GM23338 (cell line): Measurements from ENCODE around the gene S100A14. TPM values are rescaled to one million over a fixed set of nuclear protein-coding genes. Genes with fewer than 3 reads are reported as not detected.

Experiments used
- ATAC-seq: fragments of 200-7000 bp; cut with Tn5 transposase; 3 replicates; pipeline ENCODE4 v1.9.1; 2020
- DNase-seq: peaks from one replicate; pipeline ENCODE4 v3.0.0-alpha.2; 2015; ENCODE audit warnings: low spot score
- H2AFZ ChIP-seq: fragments of 200-600 bp; sonication (generic); 2 replicates; pipeline ENCODE4 v1.8.0; 2016; ENCODE audit warnings: antibody characterized with exemption, mild to moderate bottlenecking, moderate library complexity
- H3F3A ChIP-seq: fragments of 200-600 bp; sonication (generic); replicated peaks from 2 replicates; pipeline ENCODE4 v1.8.0; 2017; ENCODE audit warnings: antibody characterized with exemption, mixed run types, low read depth
- H3K27ac ChIP-seq: fragments of 200-600 bp; sonication (generic); 2 replicates; pipeline ENCODE4 v1.6.1; 2016; ENCODE audit warnings: low read depth
- H3K27me3 ChIP-seq: fragments of 200-600 bp; sonication (generic); 2 replicates; pipeline ENCODE4 v1.8.0; 2016; ENCODE audit warnings: mild to moderate bottlenecking, mixed run types, moderate library complexity; ENCODE audit not compliant: insufficient read depth
- H3K36me3 ChIP-seq: fragments of 200-600 bp; sonication (generic); 2 replicates; pipeline ENCODE4 v1.8.0; 2016; ENCODE audit warnings: mild to moderate bottlenecking; ENCODE audit not compliant: insufficient read depth
- H3K4me1 ChIP-seq: fragments of 200-600 bp; sonication (generic); 2 replicates; pipeline ENCODE4 v1.8.0; 2016; ENCODE audit warnings: mild to moderate bottlenecking, moderate library complexity; ENCODE audit not compliant: insufficient read depth
- H3K4me2 ChIP-seq: fragments of 200-600 bp; sonication (generic); 2 replicates; pipeline ENCODE4 v1.7.1; 2017; ENCODE audit warnings: mixed run types
- H3K4me3 ChIP-seq: fragments of 200-600 bp; sonication (generic); 2 replicates; pipeline ENCODE4 v1.6.1; 2016; ENCODE audit warnings: mixed run types
- H3K79me2 ChIP-seq: fragments of 200-600 bp; sonication (generic); replicated peaks from 2 replicates; pipeline ENCODE4 v1.8.0; 2017; ENCODE audit warnings: mild to moderate bottlenecking; ENCODE audit not compliant: insufficient read depth
- H3K9me2 ChIP-seq: fragments of 200-600 bp; sonication (generic); 2 replicates; pipeline ENCODE4 v1.8.0; 2017; ENCODE audit not compliant: insufficient read depth
- H4K20me1 ChIP-seq: fragments of 200-600 bp; sonication (generic); replicated peaks from 2 replicates; pipeline ENCODE4 v1.8.0; 2017; ENCODE audit warnings: mild to moderate bottlenecking; ENCODE audit not compliant: insufficient read depth
- H3K27ac Mint-ChIP-seq: 2 replicates; pipeline ENCODE4 v1.8.0; 2020; ENCODE audit warnings: inconsistent platforms, mild to moderate bottlenecking, moderate library complexity, mixed read lengths
- H3K27me3 Mint-ChIP-seq: 3 replicates; pipeline ENCODE4 v1.8.0; 2022; ENCODE audit warnings: low read depth, mild to moderate bottlenecking, moderate library complexity, mixed read lengths, inconsistent platforms; ENCODE audit not compliant: insufficient read depth, poor library complexity
- H3K36me3 Mint-ChIP-seq: 3 replicates; pipeline ENCODE4 v1.8.0; 2021; ENCODE audit warnings: low read depth, mild to moderate bottlenecking, inconsistent platforms, moderate library complexity, mixed read lengths
- H3K4me1 Mint-ChIP-seq: 3 replicates; pipeline ENCODE4 v1.8.0; 2020; ENCODE audit warnings: mild to moderate bottlenecking, inconsistent platforms, mixed read lengths
- H3K4me3 Mint-ChIP-seq: 3 replicates; pipeline ENCODE4 v1.8.0; 2021; ENCODE audit warnings: moderate library complexity, mild to moderate bottlenecking, inconsistent platforms, mixed read lengths
- H3K9me3 Mint-ChIP-seq: 3 replicates; pipeline ENCODE4 v1.8.0; 2020; ENCODE audit warnings: moderate library complexity, mild to moderate bottlenecking, inconsistent platforms, mixed read lengths
- CTCF ChIP-seq, 2 experiments: fragments of 200-600 bp in 1 of 2; sonication (generic) in 1 of 2; conservative IDR thresholded peaks; 2 replicates each; pipeline versions ENCODE4 v1.5.1 to v1.6.1; 2016 to 2017; ENCODE audit warnings: antibody characterized with exemption in 2 of 2, low read depth in 2 of 2, mild to moderate bottlenecking in 2 of 2, moderate library complexity in 1 of 2
- EZH2 ChIP-seq: fragments of 200-600 bp; sonication (generic); IDR thresholded peaks from one replicate; pipeline ENCODE4 v1.8.0; 2017; ENCODE audit warnings: antibody characterized with exemption, mild to moderate bottlenecking, low read depth; ENCODE audit not compliant: unreplicated experiment
- EZH2phosphoT487 ChIP-seq: fragments of 200-600 bp; sonication (generic); IDR thresholded peaks from one replicate; pipeline ENCODE4 v1.8.1; 2018; ENCODE audit warnings: antibody characterized with exemption; ENCODE audit not compliant: unreplicated experiment
- JUNB ChIP-seq: IDR thresholded peaks from one replicate; pipeline ENCODE4 v1.6.1; 2016; ENCODE audit warnings: antibody characterized with exemption; ENCODE audit not compliant: unreplicated experiment
- POLR2AphosphoS5 ChIP-seq: IDR thresholded peaks from 2 replicates; pipeline ENCODE4 v1.6.1; 2016; ENCODE audit warnings: antibody characterized with exemption, low read depth
- ZNF114 ChIP-seq: fragments of 250-450 bp; sonication (Bioruptor Pico); IDR thresholded peaks from 2 replicates; pipeline ENCODE4 v1.5.0; 2020; ENCODE audit warnings: mild to moderate bottlenecking, moderate library complexity
- ZNF331 ChIP-seq: fragments of 250-450 bp; sonication (Bioruptor Pico); IDR thresholded peaks from 2 replicates; pipeline ENCODE4 v1.5.0; 2020; ENCODE audit warnings: low read depth, mild to moderate bottlenecking, moderate library complexity
- polyA plus RNA-seq: library from polyadenylated mRNA; unstranded; fragments of >200 nt; fragmentation: Nextera tagmentation; extraction: Ambion mirVana; gene quantifications from 2 replicates; pipeline ENCODE4 v1.2.1, GENCODE V29; 2016
- total RNA-seq: library from RNA; depleted of rRNA; stranded (reverse); fragments of >200 nt; shearing (Covaris generic); gene quantifications from 2 replicates; pipeline ENCODE4 v1.2.3, GENCODE V29; 2014
- TF ChIP-seq, protein P1 (sequence below): fragments of 250-450 bp; sonication (Bioruptor Pico); IDR thresholded peaks from 2 replicates; pipeline ENCODE4 v1.5.0; 2020; ENCODE audit warnings: mild to moderate bottlenecking, moderate library complexity
- TF ChIP-seq, protein P2 (sequence below): IDR thresholded peaks from 2 replicates; pipeline ENCODE4 v1.6.1; 2016; ENCODE audit warnings: antibody characterized with exemption

Gene S100A14
- total and polyA plus RNA-seq, 2 experiments from 2014 or later: 0.28 to 0.53 TPM

- peak within 1 kb of the TSS; percentile 89 for H3K27ac Mint-ChIP-seq
- Histone ChIP-seq H3K4me2 (peak within 1 kb of the TSS; percentile 94), H3F3A (peaks cover 4% of the 10 kb centered on the region; the same call in 1 of the 2 replicates), H3K79me2 (no peaks in the 10 kb centered on the region), H3K27me3 (no peaks in the 10 kb centered on the region), H4K20me1 (no peaks in the 10 kb centered on the region), H3K9me2 (0 out of 2 replicates have a peak, but pooled peaks cover 3% of the 10 kb centered on the region), H3K4me3 (peak within 1 kb of the TSS; percentile 70), H3K36me3 (no peaks in the 10 kb centered on the region), H3K27ac (peak within 1 kb of the TSS; percentile 73; the same call in 1 of the 2 replicates), H2AFZ (peak within 1 kb of the TSS; percentile 94), H3K4me1 (peaks cover 14% of the 10 kb centered on the region)
- TF ChIP-seq ZNF114: no peak
- TF ChIP-seq, protein P1, sequence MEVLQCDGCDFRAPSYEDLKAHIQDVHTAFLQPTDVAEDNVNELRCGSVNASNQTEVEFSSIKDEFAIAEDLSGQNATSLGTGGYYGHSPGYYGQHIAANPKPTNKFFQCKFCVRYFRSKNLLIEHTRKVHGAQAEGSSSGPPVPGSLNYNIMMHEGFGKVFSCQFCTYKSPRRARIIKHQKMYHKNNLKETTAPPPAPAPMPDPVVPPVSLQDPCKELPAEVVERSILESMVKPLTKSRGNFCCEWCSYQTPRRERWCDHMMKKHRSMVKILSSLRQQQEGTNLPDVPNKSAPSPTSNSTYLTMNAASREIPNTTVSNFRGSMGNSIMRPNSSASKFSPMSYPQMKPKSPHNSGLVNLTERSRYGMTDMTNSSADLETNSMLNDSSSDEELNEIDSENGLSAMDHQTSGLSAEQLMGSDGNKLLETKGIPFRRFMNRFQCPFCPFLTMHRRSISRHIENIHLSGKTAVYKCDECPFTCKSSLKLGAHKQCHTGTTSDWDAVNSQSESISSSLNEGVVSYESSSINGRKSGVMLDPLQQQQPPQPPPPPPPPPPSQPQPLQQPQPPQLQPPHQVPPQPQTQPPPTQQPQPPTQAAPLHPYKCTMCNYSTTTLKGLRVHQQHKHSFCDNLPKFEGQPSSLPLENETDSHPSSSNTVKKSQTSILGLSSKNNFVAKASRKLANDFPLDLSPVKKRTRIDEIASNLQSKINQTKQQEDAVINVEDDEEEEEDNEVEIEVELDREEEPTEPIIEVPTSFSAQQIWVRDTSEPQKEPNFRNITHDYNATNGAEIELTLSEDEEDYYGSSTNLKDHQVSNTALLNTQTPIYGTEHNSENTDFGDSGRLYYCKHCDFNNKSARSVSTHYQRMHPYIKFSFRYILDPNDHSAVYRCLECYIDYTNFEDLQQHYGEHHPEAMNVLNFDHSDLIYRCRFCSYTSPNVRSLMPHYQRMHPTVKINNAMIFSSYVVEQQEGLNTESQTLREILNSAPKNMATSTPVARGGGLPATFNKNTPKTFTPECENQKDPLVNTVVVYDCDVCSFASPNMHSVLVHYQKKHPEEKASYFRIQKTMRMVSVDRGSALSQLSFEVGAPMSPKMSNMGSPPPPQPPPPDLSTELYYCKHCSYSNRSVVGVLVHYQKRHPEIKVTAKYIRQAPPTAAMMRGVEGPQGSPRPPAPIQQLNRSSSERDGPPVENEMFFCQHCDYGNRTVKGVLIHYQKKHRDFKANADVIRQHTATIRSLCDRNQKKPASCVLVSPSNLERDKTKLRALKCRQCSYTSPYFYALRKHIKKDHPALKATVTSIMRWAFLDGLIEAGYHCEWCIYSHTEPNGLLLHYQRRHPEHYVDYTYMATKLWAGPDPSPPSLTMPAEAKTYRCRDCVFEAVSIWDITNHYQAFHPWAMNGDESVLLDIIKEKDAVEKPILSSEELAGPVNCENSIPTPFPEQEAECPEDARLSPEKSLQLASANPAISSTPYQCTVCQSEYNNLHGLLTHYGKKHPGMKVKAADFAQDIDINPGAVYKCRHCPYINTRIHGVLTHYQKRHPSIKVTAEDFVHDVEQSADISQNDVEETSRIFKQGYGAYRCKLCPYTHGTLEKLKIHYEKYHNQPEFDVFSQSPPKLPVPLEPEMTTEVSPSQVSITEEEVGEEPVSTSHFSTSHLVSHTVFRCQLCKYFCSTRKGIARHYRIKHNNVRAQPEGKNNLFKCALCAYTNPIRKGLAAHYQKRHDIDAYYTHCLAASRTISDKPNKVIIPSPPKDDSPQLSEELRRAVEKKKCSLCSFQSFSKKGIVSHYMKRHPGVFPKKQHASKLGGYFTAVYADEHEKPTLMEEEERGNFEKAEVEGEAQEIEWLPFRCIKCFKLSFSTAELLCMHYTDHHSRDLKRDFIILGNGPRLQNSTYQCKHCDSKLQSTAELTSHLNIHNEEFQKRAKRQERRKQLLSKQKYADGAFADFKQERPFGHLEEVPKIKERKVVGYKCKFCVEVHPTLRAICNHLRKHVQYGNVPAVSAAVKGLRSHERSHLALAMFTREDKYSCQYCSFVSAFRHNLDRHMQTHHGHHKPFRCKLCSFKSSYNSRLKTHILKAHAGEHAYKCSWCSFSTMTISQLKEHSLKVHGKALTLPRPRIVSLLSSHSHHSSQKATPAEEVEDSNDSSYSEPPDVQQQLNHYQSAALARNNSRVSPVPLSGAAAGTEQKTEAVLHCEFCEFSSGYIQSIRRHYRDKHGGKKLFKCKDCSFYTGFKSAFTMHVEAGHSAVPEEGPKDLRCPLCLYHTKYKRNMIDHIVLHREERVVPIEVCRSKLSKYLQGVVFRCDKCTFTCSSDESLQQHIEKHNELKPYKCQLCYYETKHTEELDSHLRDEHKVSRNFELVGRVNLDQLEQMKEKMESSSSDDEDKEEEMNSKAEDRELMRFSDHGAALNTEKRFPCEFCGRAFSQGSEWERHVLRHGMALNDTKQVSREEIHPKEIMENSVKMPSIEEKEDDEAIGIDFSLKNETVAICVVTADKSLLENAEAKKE (CRISPR knock-in tag): no peak
- TF ChIP-seq EZH2: no peak
- TF ChIP-seq, protein P2, sequence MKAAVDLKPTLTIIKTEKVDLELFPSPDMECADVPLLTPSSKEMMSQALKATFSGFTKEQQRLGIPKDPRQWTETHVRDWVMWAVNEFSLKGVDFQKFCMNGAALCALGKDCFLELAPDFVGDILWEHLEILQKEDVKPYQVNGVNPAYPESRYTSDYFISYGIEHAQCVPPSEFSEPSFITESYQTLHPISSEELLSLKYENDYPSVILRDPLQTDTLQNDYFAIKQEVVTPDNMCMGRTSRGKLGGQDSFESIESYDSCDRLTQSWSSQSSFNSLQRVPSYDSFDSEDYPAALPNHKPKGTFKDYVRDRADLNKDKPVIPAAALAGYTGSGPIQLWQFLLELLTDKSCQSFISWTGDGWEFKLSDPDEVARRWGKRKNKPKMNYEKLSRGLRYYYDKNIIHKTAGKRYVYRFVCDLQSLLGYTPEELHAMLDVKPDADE: no peak
- TF ChIP-seq EZH2phosphoT487: no peak
- no peak for TF ChIP-seq ZNF331 (CRISPR knock-in tag)
- TF ChIP-seq JUNB: no peak
- peak; percentile 2 to 43; a peak in 3 of 4 replicates for TF ChIP-seq CTCF (conservative IDR thresholded peaks at IDR 0.05; ENCODE audit: low read depth in 2 of 2)
- no peak for TF ChIP-seq POLR2AphosphoS5
- peak within 1 kb of the TSS; percentile 82 for H3K4me3 Mint-ChIP-seq
- H3K27me3 Mint-ChIP-seq: peaks cover 13% of the 10 kb centered on the region
- peaks cover 46% of the 10 kb centered on the region for H3K4me1 Mint-ChIP-seq
- peak; percentile 4 for ATAC-seq
- H3K36me3 Mint-ChIP-seq: peaks cover 28% of the 10 kb centered on the region
- no peaks in the 10 kb centered on the region for H3K9me3 Mint-ChIP-seq
- no peak for DNase-seq
These were observed 11.8 kb upstream of the S100A14 start, which contains the start of gene S100A1 for GRCh38 chr1:153627715-153628626. Gene S100A1 (plus strand): TSS chr1:153628434. CDS start chr1:153630522, 2,088 bp downstream.
